Endothelial cell of umbilical vein (primary cell): ENCODE data around the gene SCAF8.
"Not testable (repeated sequence)": the region's sequence is repeated elsewhere in the genome, so short reads cannot be mapped to it uniquely, and the experiment has no call there.

Experiments used
- CTCF ChIP-seq, 2 donors: IDR thresholded peaks; 1 replicate in 1 of 2; 2 replicates in 1 of 2; pipeline ENCODE4 v1.5.1; 2011; ENCODE audit warnings: low read length in 2 of 2, mild to moderate bottlenecking in 2 of 2, moderate library complexity in 2 of 2, control low read depth in 1 of 2, inconsistent platforms in 1 of 2, low read depth in 1 of 2; ENCODE audit not compliant: insufficient read depth in 1 of 2; ENCODE audit errors: extremely low read depth in 1 of 2
- EZH2 ChIP-seq: IDR thresholded peaks from 2 replicates; pipeline ENCODE4 v1.6.1; 2012; ENCODE audit warnings: borderline replicate concordance, low read depth, mild to moderate bottlenecking, moderate library complexity, low read length, inconsistent platforms; ENCODE audit not compliant: severe bottlenecking
- FOS ChIP-seq: IDR thresholded peaks from 2 replicates; pipeline ENCODE4 v1.6.1; 2011; ENCODE audit warnings: mild to moderate bottlenecking, low read length, moderate library complexity, borderline replicate concordance; ENCODE audit not compliant: insufficient read depth
- JUN ChIP-seq: IDR thresholded peaks from 2 replicates; pipeline ENCODE4 v1.6.1; 2011; ENCODE audit warnings: borderline replicate concordance, low read depth; ENCODE audit not compliant: insufficient read length, insufficient read depth
- MYC ChIP-seq: IDR thresholded peaks from one replicate; pipeline ENCODE4 v1.6.1; 2011; ENCODE audit warnings: mild to moderate bottlenecking, low read depth, low read length
- POLR2A ChIP-seq: IDR thresholded peaks from 2 replicates; pipeline ENCODE4 v1.6.1; 2012; ENCODE audit warnings: low read depth, mild to moderate bottlenecking, control low read depth, low read length
- POLR2AphosphoS5 ChIP-seq: IDR thresholded peaks from 2 replicates; pipeline ENCODE4 v1.6.1; 2012; ENCODE audit warnings: low read depth, mild to moderate bottlenecking, control low read depth, low read length, moderate library complexity; ENCODE audit not compliant: insufficient read depth
- TF ChIP-seq, protein P1 (sequence below): IDR thresholded peaks from 2 replicates; pipeline ENCODE4 v1.6.1; 2011; ENCODE audit not compliant: insufficient read depth, insufficient read length

- TF ChIP-seq CTCF (IDR thresholded peaks at IDR 0.05; ENCODE audit: extremely low read depth in 1 of 2, insufficient read depth in 1 of 2, low read depth in 1 of 2, low read length in 2 of 2); JUN; POLR2A; POLR2AphosphoS5; EZH2; FOS; MYC: not testable (repeated sequence)
- TF ChIP-seq, protein P1, sequence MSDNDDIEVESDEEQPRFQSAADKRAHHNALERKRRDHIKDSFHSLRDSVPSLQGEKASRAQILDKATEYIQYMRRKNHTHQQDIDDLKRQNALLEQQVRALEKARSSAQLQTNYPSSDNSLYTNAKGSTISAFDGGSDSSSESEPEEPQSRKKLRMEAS, result not testable (repeated sequence)
These were observed 16.9 kb upstream of the SCAF8 start for GRCh38 chr6:154716350-154716749.
